T-cell (primary cell): Measurements from ENCODE around the gene RHEB. TPM values are rescaled to one million over a fixed set of nuclear protein-coding genes. Genes with fewer than 3 reads are reported as not detected.

ENCODE experiments used
- ATAC-seq, 4 experiments: fragments of 200-7000 bp in 3 of 4; fragments of 150-1000 bp in 1 of 4; cut with Tn5 transposase; replicated peaks in 1 of 4; 1 replicate in 3 of 4; 2 replicates in 1 of 4; pipeline ENCODE4 v1.10.0; 2021; ENCODE audit warnings: moderate library complexity in 3 of 4, mild to moderate bottlenecking in 2 of 4, moderate number of reproducible peaks in 1 of 4
- CTCF ChIA-PET, 2 donors: fragments of 300-600 bp; sonication (Branson Sonifier 250); formaldehyde crosslinking; loops; one replicate each; lab custom pipeline; 2022; ENCODE audit warnings: antibody characterized with exemption in 2 of 2; lab: Charles Lee
- POLR2A ChIA-PET, 2 donors: fragments of 300-600 bp; sonication (Branson Sonifier 250); formaldehyde crosslinking; loops; one replicate each; lab custom pipeline; 2022; ENCODE audit warnings: antibody characterized with exemption in 2 of 2; lab: Charles Lee
- DNase-seq, 35 experiments: peaks; one replicate each; pipeline versions ENCODE4 v3.0.0 to v3.0.0-alpha.2; 2013 to 2023
- H3K27ac ChIP-seq: one replicate; pipeline ENCODE4 v1.5.1; 2013; ENCODE audit warnings: low read length
- H3K27me3 ChIP-seq, 2 experiments: replicated peaks in 1 of 2; 1 replicate in 1 of 2; 2 replicates in 1 of 2; pipeline versions ENCODE4 v1.6.1 to v1.7.0; 2013; ENCODE audit warnings: low read length in 1 of 2, mixed read lengths in 1 of 2; ENCODE audit not compliant: control insufficient read depth in 2 of 2, insufficient read depth in 2 of 2; ENCODE audit errors: extremely low read depth in 1 of 2
- H3K36me3 ChIP-seq, 2 donors: 1 replicate in 1 of 2; 2 replicates in 1 of 2; pipeline versions ENCODE4 v1.6.1 to v1.7.0; 2013; ENCODE audit warnings: low read length in 1 of 2; ENCODE audit not compliant: control insufficient read depth in 2 of 2, insufficient read depth in 1 of 2; ENCODE audit errors: extremely low read depth in 1 of 2
- H3K4me1 ChIP-seq, 2 experiments: 1 replicate in 1 of 2; 2 replicates in 1 of 2; pipeline versions ENCODE4 v1.6.1 to v1.7.0; 2013; ENCODE audit warnings: low read length in 2 of 2, mixed read lengths in 1 of 2; ENCODE audit not compliant: insufficient read depth in 2 of 2, control insufficient read depth in 1 of 2; ENCODE audit errors: extremely low read depth in 1 of 2
- H3K4me3 ChIP-seq, 2 donors: 1 replicate in 1 of 2; 2 replicates in 1 of 2; pipeline versions ENCODE4 v1.5.1 to v1.7.0; 2013; ENCODE audit warnings: mild to moderate bottlenecking in 2 of 2, low read length in 1 of 2, moderate library complexity in 1 of 2; ENCODE audit not compliant: control insufficient read depth in 1 of 2; ENCODE audit errors: extremely low read depth in 1 of 2
- H3K9me3 ChIP-seq: 2 replicates; pipeline ENCODE4 v1.7.0; 2013
- H3K27ac Mint-ChIP-seq, 2 donors: one replicate each; pipeline ENCODE4 v1.8.0; 2020 to 2021; ENCODE audit warnings: mild to moderate bottlenecking in 2 of 2, mixed read lengths in 2 of 2
- H3K27me3 Mint-ChIP-seq, 2 donors: one replicate each; pipeline ENCODE4 v1.8.0; 2021 to 2022; ENCODE audit warnings: mixed read lengths in 2 of 2
- H3K36me3 Mint-ChIP-seq: one replicate; pipeline ENCODE4 v1.8.0; 2021; ENCODE audit warnings: mixed read lengths
- H3K4me1 Mint-ChIP-seq, 3 donors: one replicate each; pipeline ENCODE4 v1.8.0; 2020 to 2022; ENCODE audit warnings: mixed read lengths in 3 of 3, mild to moderate bottlenecking in 1 of 3
- H3K4me3 Mint-ChIP-seq, 3 donors: one replicate each; pipeline ENCODE4 v1.8.0; 2020 to 2022; ENCODE audit warnings: mild to moderate bottlenecking in 3 of 3, mixed read lengths in 3 of 3, moderate library complexity in 3 of 3
- H3K9me3 Mint-ChIP-seq, 3 donors: one replicate each; pipeline ENCODE4 v1.8.0; 2020 to 2022; ENCODE audit warnings: mixed read lengths in 3 of 3
- whole genome bisulfite sequencing: methylation state at CpG from one replicate; pipeline ENCODE4 v1.1.5; 2013; ENCODE audit warnings: missing lambda C conversion rate; ENCODE audit not compliant: insufficient coverage; 5-methylcytosine and 5-hydroxymethylcytosine counted together
- total RNA-seq, 35 experiments: library from RNA in 6 of 35; stranded (reverse) in 6 of 35; fragments of 120-200 nt in 1 of 35; gene quantifications; one replicate each; pipeline versions ENCODE4 v1.2.1 to v1.2.4 and lab custom pipeline; 2013 to 2026

Gene RHEB
- total RNA-seq, 5 donors from 2014 or later (not counting 1 experiment from before 2014, with no cell fraction given), result 35.8 to 46.0 (median 41.6) TPM

DNA sequence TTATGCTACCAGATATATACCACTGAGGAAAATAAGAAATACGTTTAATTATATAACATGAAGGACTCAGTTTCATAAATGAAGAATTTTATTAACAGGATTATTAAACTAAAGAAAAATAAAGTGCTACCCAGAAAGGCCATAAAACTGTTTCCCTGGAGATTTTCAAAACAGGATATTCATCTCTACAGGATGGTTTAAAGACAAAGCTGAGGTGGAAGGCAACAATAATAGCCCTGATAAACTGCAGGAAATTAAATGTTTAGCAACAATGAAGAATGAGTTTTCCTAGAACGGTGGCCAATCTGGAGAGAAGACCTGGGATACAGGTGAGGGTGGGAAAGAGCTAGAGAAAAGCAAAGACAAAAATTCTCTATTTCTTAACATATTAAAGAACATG, 11.9 kb downstream of the RHEB start:
- CTCF ChIA-PET, result interaction anchor here in 1 of 2 donors (0.7 kb wide), 1 partner anchor 253 kb away, joined by 4 read pairs; no protein-coding TSS in a partner anchor
- Histone ChIP-seq H3K27me3 (no peaks in the 10 kb centered on the region), H3K9me3 (no peaks in the 10 kb centered on the region), H3K36me3 (no peaks in the 10 kb centered on the region), H3K4me1 (peaks cover 6 to 22% of the 10 kb centered on the region in 2 experiments), H3K27ac (no peak overlapping the region), H3K4me3 (no peak overlapping the region)
- no peak for ATAC-seq
- Mint-ChIP-seq H3K27me3 (no peaks in the 10 kb centered on the region), H3K9me3 (no peaks in the 10 kb centered on the region), H3K36me3 (no peaks in the 10 kb centered on the region), H3K27ac (no peak overlapping the region), H3K4me3 (no peak overlapping the region), H3K4me1 (peaks cover 78 to 84% (median 78%) of the 10 kb centered on the region in 3 donors)
- no CpG with 5 or more reads among the region's 2 CpGs for WGBS
- no peak for DNase-seq
- POLR2A ChIA-PET, result interaction anchor here in 1 of 2 donors (0.7 kb wide), 1 partner anchor 639 kb away, joined by 5 read pairs; no protein-coding TSS in a partner anchor

DNA sequence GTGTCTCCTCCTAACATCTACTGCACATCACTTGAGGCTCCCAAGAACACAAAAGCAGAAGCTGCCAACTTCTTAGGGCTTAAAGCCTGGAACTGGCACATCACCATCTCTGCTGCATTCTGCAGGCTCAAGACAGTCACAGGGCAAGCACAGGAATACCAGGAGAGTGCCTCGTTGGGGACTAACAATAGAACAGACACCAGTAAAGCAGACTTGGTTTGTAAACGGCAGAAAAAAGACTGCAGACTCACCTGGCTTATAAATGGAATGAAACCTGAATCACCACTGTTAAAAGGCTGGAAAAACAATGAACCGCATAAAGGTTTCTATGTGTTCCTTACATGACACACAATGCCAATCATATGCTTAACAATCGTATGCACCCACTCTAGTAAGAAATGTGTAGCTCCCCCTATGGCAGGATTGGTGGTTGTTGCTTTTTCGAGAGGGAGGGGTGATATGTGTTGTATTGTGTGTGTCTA, 12.8 kb downstream of the RHEB start:
- no peak overlapping the region for H3K27ac ChIP-seq
- no peaks in the 10 kb centered on the region for H3K36me3 ChIP-seq
- ATAC-seq (no peak), DNase-seq (no peak)
- CTCF ChIA-PET, result interaction anchor here in 1 of 2 donors (0.6 kb wide), 1 partner anchor 15 kb away, joined by 3 read pairs; no protein-coding TSS in a partner anchor
- WGBS, result 67% methylated on average over 2 of the region's 5 CpGs
- H3K4me1 Mint-ChIP-seq, result peaks cover 75 to 78% (median 78%) of the 10 kb centered on the region in 3 donors
- no peak overlapping the region for H3K4me3 Mint-ChIP-seq
- H3K36me3 Mint-ChIP-seq, result no peaks in the 10 kb centered on the region
- H3K27ac Mint-ChIP-seq, result no peak overlapping the region
- no peaks in the 10 kb centered on the region for H3K9me3 ChIP-seq
- H3K27me3 Mint-ChIP-seq, result no peaks in the 10 kb centered on the region
- POLR2A ChIA-PET, result no interaction called here
- H3K4me1 ChIP-seq, result peaks cover 2 to 17% of the 10 kb centered on the region in 2 experiments
- no peak overlapping the region for H3K4me3 ChIP-seq
- H3K27me3 ChIP-seq, result no peaks in the 10 kb centered on the region
- no peaks in the 10 kb centered on the region for H3K9me3 Mint-ChIP-seq

GRCh38 chr7:151505836-151506468, 13.7 kb downstream of the RHEB start:
- no peak overlapping the region for H3K27ac Mint-ChIP-seq
- ATAC-seq, result no peak
- peaks cover 0 to 21% of the 10 kb centered on the region in 2 experiments for H3K4me1 ChIP-seq
- WGBS, result no CpG with 5 or more reads among the region's 4 CpGs
- no peak overlapping the region for H3K4me3 Mint-ChIP-seq
- H3K9me3 ChIP-seq, result no peaks in the 10 kb centered on the region
- no peaks in the 10 kb centered on the region for H3K27me3 ChIP-seq
- H3K4me1 Mint-ChIP-seq, result peaks cover 76 to 80% (median 77%) of the 10 kb centered on the region in 3 donors
- no peak overlapping the region for H3K27ac ChIP-seq
- H3K36me3 ChIP-seq, result no peaks in the 10 kb centered on the region
- no peaks in the 10 kb centered on the region for H3K36me3 Mint-ChIP-seq
- ChIA-PET POLR2A (interaction anchor here in 1 of 2 donors (0.5 kb wide), 1 partner anchor 999 kb away, joined by 3 read pairs; no protein-coding TSS in a partner anchor), CTCF (interaction anchor here in 1 of 2 donors (0.7 to 1.2 kb wide), 2 partner anchors 9 to 90 kb away, joined by 3 to 4 read pairs; no protein-coding TSS in a partner anchor)
- DNase-seq, result no peak
- H3K27me3 Mint-ChIP-seq, result no peaks in the 10 kb centered on the region
- H3K9me3 Mint-ChIP-seq, result no peaks in the 10 kb centered on the region
- H3K4me3 ChIP-seq, result no peak overlapping the region

- Mint-ChIP-seq H3K27ac (no peak overlapping the region), H3K27me3 (no peaks in the 10 kb centered on the region), H3K9me3 (no peaks in the 10 kb centered on the region), H3K4me3 (no peak overlapping the region), H3K4me1 (peaks cover 77 to 82% (median 77%) of the 10 kb centered on the region in 3 donors), H3K36me3 (no peaks in the 10 kb centered on the region)
- no peaks in the 10 kb centered on the region for H3K36me3 ChIP-seq
- ATAC-seq, result no peak
- H3K27me3 ChIP-seq, result no peaks in the 10 kb centered on the region
- WGBS, result no CpG with 5 or more reads among the region's 2 CpGs
- H3K27ac ChIP-seq, result no peak overlapping the region
- ChIA-PET POLR2A (interaction anchor here (0.5 to 0.7 kb wide), 2 partner anchors 75 to 999 kb away, joined by 3 to 5 read pairs; no protein-coding TSS in a partner anchor), CTCF (interaction anchor here in 1 of 2 donors (0.7 to 1.2 kb wide), 3 partner anchors 9 to 128 kb away, joined by 3 to 4 read pairs (median 3); no protein-coding TSS in a partner anchor)
- H3K9me3 ChIP-seq, result no peaks in the 10 kb centered on the region
- peaks cover 0 to 17% of the 10 kb centered on the region in 2 experiments for H3K4me1 ChIP-seq
- no peak overlapping the region for H3K4me3 ChIP-seq
- DNase-seq, result no peak
Observed at GRCh38 chr7:151505433-151505832, 14.3 kb downstream of the RHEB start.

- no peak overlapping the region for H3K27ac ChIP-seq
- H3K4me1 Mint-ChIP-seq, result peaks cover 77 to 82% (median 77%) of the 10 kb centered on the region in 3 donors
- no peak overlapping the region for H3K4me3 ChIP-seq
- H3K27me3 ChIP-seq, result no peaks in the 10 kb centered on the region
- DNase-seq (no peak), ATAC-seq (no peak)
- H3K36me3 Mint-ChIP-seq, result no peaks in the 10 kb centered on the region
- peaks cover 0 to 13% of the 10 kb centered on the region in 2 experiments for H3K4me1 ChIP-seq
- H3K36me3 ChIP-seq, result no peaks in the 10 kb centered on the region
- WGBS, result no CpG with 5 or more reads among the region's 4 CpGs
- no peaks in the 10 kb centered on the region for H3K9me3 Mint-ChIP-seq
- H3K4me3 Mint-ChIP-seq, result no peak overlapping the region
- ChIA-PET CTCF (interaction anchor here (0.5 to 1.2 kb wide), 7 partner anchors 10 to 329 kb away, joined by 3 to 5 read pairs (median 3); no protein-coding TSS in a partner anchor), POLR2A (interaction anchor here (0.6 to 0.7 kb wide), 3 partner anchors 15 to 360 kb away, joined by 3 to 6 read pairs (median 5); partner anchors contain the start of gene RHEB (in 1 of the 2))
- peak overlapping the region in 1 of 2 donors; percentile 28 for H3K27ac Mint-ChIP-seq
- H3K9me3 ChIP-seq, result no peaks in the 10 kb centered on the region
- H3K27me3 Mint-ChIP-seq, result no peaks in the 10 kb centered on the region
Observed at GRCh38 chr7:151504715-151505326, 14.9 kb downstream of the RHEB start.
